PC-3 (cell line): ENCODE measurements around the gene STK24. TPM values are rescaled to one million over a fixed set of nuclear protein-coding genes. Genes with fewer than 3 reads are reported as not detected.

Experiments used
- ATAC-seq: fragments of 200-7000 bp; cut with Tn5 transposase; 2 replicates; pipeline ENCODE4 v1.9.1; 2020; ENCODE audit warnings: mild to moderate bottlenecking, moderate library complexity
- BruUV-seq: library from RNA; stranded (reverse); fragments of 400-500 nt; replicated peaks from 2 replicates; lab custom pipeline; 2021; lab: Mats Ljungman, UMichigan
- CTCF ChIA-PET: fragments of 300-600 bp; sonication (Branson Sonifier 250); formaldehyde crosslinking; loops from one replicate; lab custom pipeline; 2022; ENCODE audit warnings: antibody characterized with exemption; lab: Charles Lee
- POLR2A ChIA-PET: fragments of 300-600 bp; sonication (Branson Sonifier 250); formaldehyde crosslinking; loops from one replicate; lab custom pipeline; 2022; ENCODE audit warnings: antibody characterized with exemption; ENCODE audit not compliant: unreplicated experiment; lab: Charles Lee
- DNase-seq: peaks from one replicate; pipeline ENCODE4 v3.0.0-alpha.2; 2015
- H2AFZ ChIP-seq: fragments of 300-600 bp; sonication (generic); 2 replicates; pipeline ENCODE4 v1.6.0; 2016; ENCODE audit warnings: antibody characterized with exemption, low read length
- H3F3A ChIP-seq: fragments of 300-600 bp; sonication (generic); one replicate; pipeline ENCODE4 v1.6.0; 2017; ENCODE audit warnings: antibody characterized with exemption, low read length, control low read depth, mild to moderate bottlenecking; ENCODE audit not compliant: unreplicated experiment
- H3K27ac ChIP-seq: fragments of 300-600 bp; sonication (generic); 2 replicates; pipeline ENCODE4 v1.5.1; 2016; ENCODE audit warnings: mild to moderate bottlenecking, low read length
- H3K27me3 ChIP-seq: fragments of 300-600 bp; sonication (generic); 2 replicates; pipeline ENCODE4 v1.6.1; 2016; ENCODE audit warnings: low read length, mixed read lengths
- H3K36me3 ChIP-seq: fragments of 300-600 bp; sonication (generic); 2 replicates; pipeline ENCODE4 v1.6.1; 2016; ENCODE audit warnings: low read depth, mixed run types, low read length, mixed read lengths
- H3K4me1 ChIP-seq: fragments of 300-600 bp; sonication (generic); 2 replicates; pipeline ENCODE4 v1.5.1; 2016; ENCODE audit warnings: low read length; ENCODE audit not compliant: insufficient read depth
- H3K4me2 ChIP-seq: fragments of 300-600 bp; sonication (generic); 2 replicates; pipeline ENCODE4 v1.6.0; 2016; ENCODE audit warnings: low read length
- H3K4me3 ChIP-seq: fragments of 300-600 bp; sonication (generic); 2 replicates; pipeline ENCODE4 v1.5.1; 2016; ENCODE audit warnings: mild to moderate bottlenecking, low read length, mixed read lengths
- H3K79me2 ChIP-seq: fragments of 300-600 bp; sonication (generic); 2 replicates; pipeline ENCODE4 v1.6.1; 2017; ENCODE audit warnings: low read length, mixed read lengths
- H3K9ac ChIP-seq: fragments of 300-600 bp; sonication (generic); 2 replicates; pipeline ENCODE4 v1.6.0; 2016; ENCODE audit warnings: mild to moderate bottlenecking, low read length
- H3K9me2 ChIP-seq: fragments of 300-600 bp; sonication (generic); replicated peaks from 2 replicates; pipeline ENCODE4 v1.6.1; 2016; ENCODE audit warnings: mixed run types, low read length, mixed read lengths
- H3K9me3 ChIP-seq: fragments of 300-600 bp; sonication (generic); 2 replicates; pipeline ENCODE4 v1.6.1; 2016; ENCODE audit warnings: low read length, mixed read lengths
- H4K20me1 ChIP-seq: fragments of 300-600 bp; sonication (generic); 2 replicates; pipeline ENCODE4 v1.6.1; 2016; ENCODE audit warnings: low read length, mixed read lengths
- CTCF ChIP-seq: fragments of 300-600 bp; sonication (generic); conservative IDR thresholded peaks from 2 replicates; pipeline ENCODE4 v1.5.1; 2017; ENCODE audit warnings: antibody characterized with exemption, low read depth, mild to moderate bottlenecking, low read length
- EZH2 ChIP-seq: fragments of 300-600 bp; sonication (generic); IDR thresholded peaks from one replicate; pipeline ENCODE4 v1.6.1; 2017; ENCODE audit warnings: antibody characterized with exemption, mild to moderate bottlenecking, low read length; ENCODE audit not compliant: unreplicated experiment
- EZH2phosphoT487 ChIP-seq: fragments of 300-600 bp; sonication (generic); IDR thresholded peaks from 2 replicates; pipeline ENCODE4 v1.6.1; 2018; ENCODE audit warnings: mild to moderate bottlenecking, antibody characterized with exemption, low read length, borderline replicate concordance
- intact Hi-C: fragments of 100-400 bp; cut with micrococcal nuclease; formaldehyde crosslinking; loops from 2 replicates; pipeline ENCODE4 v1.9.0; 2023
- total RNA-seq: library from RNA; depleted of rRNA; stranded (reverse); fragments of >200 nt; gene quantifications from 2 replicates; pipeline ENCODE4 v1.2.3, GENCODE V29; 2014

Gene STK24
- total RNA-seq, 1 experiment from 2014 or later: 52.4 TPM

GRCh38 chr13:98444381-98444780, 132.5 kb downstream of the STK24 start:
- Histone ChIP-seq H3K4me3 (no peak overlapping the region), H3K27me3 (no peaks in the 10 kb centered on the region), H2AFZ (no peak overlapping the region), H3K4me1 (peaks cover 17% of the 10 kb centered on the region), H4K20me1 (no peaks in the 10 kb centered on the region), H3K79me2 (no peaks in the 10 kb centered on the region), H3K36me3 (peaks cover 8% of the 10 kb centered on the region), H3K4me2 (no peak overlapping the region), H3K9me3 (no peaks in the 10 kb centered on the region), H3K9ac (no peak overlapping the region), H3K27ac (no peak overlapping the region), H3K9me2 (no peaks in the 10 kb centered on the region), H3F3A (no peaks in the 10 kb centered on the region)
- ChIA-PET POLR2A (no interaction called here), CTCF (no interaction called here)
- ATAC-seq (no peak), DNase-seq (no peak)
- no TSS peak for BruUV-seq
- no peak for TF ChIP-seq EZH2
- TF ChIP-seq EZH2phosphoT487: no peak
- TF ChIP-seq CTCF: no peak
- intact Hi-C loops: loop anchor here (2.0 to 10.0 kb wide), 2 partner anchors 130 to 398 kb away; partner anchors contain the start of gene STK24

GRCh38 chr13:98443800-98444325, 133.0 kb downstream of the STK24 start:
- intact Hi-C loops: loop anchor here (2.0 to 10.0 kb wide), 2 partner anchors 131 to 399 kb away; partner anchors contain the start of gene STK24
- peaks cover 17% of the 10 kb centered on the region for H3K4me1 ChIP-seq
- TF ChIP-seq CTCF (no peak), EZH2 (no peak)
- ChIA-PET POLR2A (no interaction called here), CTCF (no interaction called here)
- peak overlapping the region; percentile 51 for H3K27ac ChIP-seq
- H3F3A ChIP-seq: no peaks in the 10 kb centered on the region
- no peaks in the 10 kb centered on the region for H3K79me2 ChIP-seq
- no peak overlapping the region for H3K4me3 ChIP-seq
- ATAC-seq (no peak), DNase-seq (no peak)
- no peak overlapping the region for H3K4me2 ChIP-seq
- no TSS peak for BruUV-seq
- H3K9me3 ChIP-seq: no peaks in the 10 kb centered on the region
- H4K20me1 ChIP-seq: no peaks in the 10 kb centered on the region
- no peak overlapping the region for H2AFZ ChIP-seq
- H3K36me3 ChIP-seq: peaks cover 3% of the 10 kb centered on the region; the same call in 1 of the 2 replicates
- H3K9me2 ChIP-seq: no peaks in the 10 kb centered on the region
- no peaks in the 10 kb centered on the region for H3K27me3 ChIP-seq
- H3K9ac ChIP-seq: 0 out of 2 replicates have a peak overlapping the region, but pooled peaks have one; percentile 8

GRCh38 chr13:98443329-98443728, 133.6 kb downstream of the STK24 start:
- H4K20me1 ChIP-seq: no peaks in the 10 kb centered on the region
- TF ChIP-seq EZH2phosphoT487 (no peak), CTCF (no peak), EZH2 (no peak)
- H3K9me3 ChIP-seq: no peaks in the 10 kb centered on the region
- H3K36me3 ChIP-seq: no peaks in the 10 kb centered on the region
- ChIA-PET CTCF (no interaction called here), POLR2A (no interaction called here)
- H3F3A ChIP-seq: no peaks in the 10 kb centered on the region
- no peak overlapping the region for H3K4me2 ChIP-seq
- no peaks in the 10 kb centered on the region for H3K27me3 ChIP-seq
- no peak overlapping the region for H2AFZ ChIP-seq
- H3K9ac ChIP-seq: 0 out of 2 replicates have a peak overlapping the region, but pooled peaks have one; percentile 8
- H3K4me1 ChIP-seq: peaks cover 17% of the 10 kb centered on the region
- intact Hi-C loops: loop anchor here (10.0 kb wide), 1 partner anchor 131 kb away; the partner anchor contains the start of gene STK24
- DNase-seq (peak; percentile 63), ATAC-seq (peak; percentile 66)
- H3K27ac ChIP-seq: peak overlapping the region; percentile 51
- H3K9me2 ChIP-seq: no peaks in the 10 kb centered on the region
- no peak overlapping the region for H3K4me3 ChIP-seq
- BruUV-seq: no TSS peak
- no peaks in the 10 kb centered on the region for H3K79me2 ChIP-seq
